Ishikawa (cell line): ENCODE measurements around the gene ANK2.

Source experiments
- CEBPB ChIP-seq: IDR thresholded peaks from 2 replicates; pipeline ENCODE4 v1.6.1; 2012
- CREB1 ChIP-seq: IDR thresholded peaks from 2 replicates; pipeline ENCODE4 v1.6.1; 2012; ENCODE audit warnings: low read depth
- EGR1 ChIP-seq: IDR thresholded peaks from 2 replicates; pipeline ENCODE4 v1.6.1; 2012
- EP300 ChIP-seq: IDR thresholded peaks from 2 replicates; pipeline ENCODE4 v1.6.1; 2012; ENCODE audit warnings: borderline replicate concordance
- FOXM1 ChIP-seq: IDR thresholded peaks from 2 replicates; pipeline ENCODE4 v1.6.1; 2012; ENCODE audit warnings: low read depth, borderline replicate concordance
- NFIC ChIP-seq: IDR thresholded peaks from 2 replicates; pipeline ENCODE4 v1.6.1; 2012
- RAD21 ChIP-seq: IDR thresholded peaks from 2 replicates; pipeline ENCODE4 v1.6.1; 2012; ENCODE audit warnings: low read depth
- TAF1 ChIP-seq: IDR thresholded peaks from 2 replicates; pipeline ENCODE4 v1.6.1; 2012; ENCODE audit warnings: low read depth, mild to moderate bottlenecking
- TCF12 ChIP-seq: IDR thresholded peaks from 2 replicates; pipeline ENCODE4 v1.6.1; 2012; ENCODE audit warnings: low read depth
- TEAD4 ChIP-seq: IDR thresholded peaks from 2 replicates; pipeline ENCODE4 v1.6.1; 2012
- USF1 ChIP-seq: IDR thresholded peaks from 2 replicates; pipeline ENCODE4 v1.6.1; 2012
- YY1 ChIP-seq: IDR thresholded peaks from 2 replicates; pipeline ENCODE4 v1.6.1; 2012; ENCODE audit warnings: low read depth
- ZBTB7A ChIP-seq: IDR thresholded peaks from 2 replicates; pipeline ENCODE4 v1.6.1; 2012; ENCODE audit warnings: low read depth
- TF ChIP-seq, protein P1 (sequence below): IDR thresholded peaks from 2 replicates; pipeline ENCODE4 v1.6.1; 2012; ENCODE audit warnings: low read depth, mild to moderate bottlenecking
- TF ChIP-seq, protein P2 (sequence below): IDR thresholded peaks from 2 replicates; pipeline ENCODE4 v1.6.1; 2012

Gene ANK2

DNA sequence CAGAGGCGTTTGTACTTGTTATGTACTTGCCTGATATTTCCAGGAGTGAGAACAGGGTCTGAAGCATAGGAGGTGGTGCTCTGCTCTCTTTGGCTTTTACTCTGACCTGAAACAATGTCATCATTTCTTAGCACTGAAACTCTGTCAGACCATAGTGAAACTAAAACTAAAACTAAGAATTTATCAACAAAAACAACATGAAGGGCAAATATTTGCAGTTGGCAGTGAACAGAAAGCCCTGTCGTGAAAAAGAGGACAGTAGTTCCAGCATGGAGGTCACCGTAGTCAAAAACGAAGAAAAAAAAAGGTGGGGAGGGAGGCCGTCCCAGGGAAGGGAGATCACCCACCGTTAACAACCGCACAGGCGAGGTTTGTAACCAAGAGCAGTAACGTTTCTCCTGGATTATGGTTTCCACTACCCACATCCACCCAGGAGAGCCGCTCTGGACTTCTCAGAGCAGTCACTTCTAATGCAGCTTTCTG is 97.5 kb downstream of the ANK2 start:
- TF ChIP-seq, protein P1, sequence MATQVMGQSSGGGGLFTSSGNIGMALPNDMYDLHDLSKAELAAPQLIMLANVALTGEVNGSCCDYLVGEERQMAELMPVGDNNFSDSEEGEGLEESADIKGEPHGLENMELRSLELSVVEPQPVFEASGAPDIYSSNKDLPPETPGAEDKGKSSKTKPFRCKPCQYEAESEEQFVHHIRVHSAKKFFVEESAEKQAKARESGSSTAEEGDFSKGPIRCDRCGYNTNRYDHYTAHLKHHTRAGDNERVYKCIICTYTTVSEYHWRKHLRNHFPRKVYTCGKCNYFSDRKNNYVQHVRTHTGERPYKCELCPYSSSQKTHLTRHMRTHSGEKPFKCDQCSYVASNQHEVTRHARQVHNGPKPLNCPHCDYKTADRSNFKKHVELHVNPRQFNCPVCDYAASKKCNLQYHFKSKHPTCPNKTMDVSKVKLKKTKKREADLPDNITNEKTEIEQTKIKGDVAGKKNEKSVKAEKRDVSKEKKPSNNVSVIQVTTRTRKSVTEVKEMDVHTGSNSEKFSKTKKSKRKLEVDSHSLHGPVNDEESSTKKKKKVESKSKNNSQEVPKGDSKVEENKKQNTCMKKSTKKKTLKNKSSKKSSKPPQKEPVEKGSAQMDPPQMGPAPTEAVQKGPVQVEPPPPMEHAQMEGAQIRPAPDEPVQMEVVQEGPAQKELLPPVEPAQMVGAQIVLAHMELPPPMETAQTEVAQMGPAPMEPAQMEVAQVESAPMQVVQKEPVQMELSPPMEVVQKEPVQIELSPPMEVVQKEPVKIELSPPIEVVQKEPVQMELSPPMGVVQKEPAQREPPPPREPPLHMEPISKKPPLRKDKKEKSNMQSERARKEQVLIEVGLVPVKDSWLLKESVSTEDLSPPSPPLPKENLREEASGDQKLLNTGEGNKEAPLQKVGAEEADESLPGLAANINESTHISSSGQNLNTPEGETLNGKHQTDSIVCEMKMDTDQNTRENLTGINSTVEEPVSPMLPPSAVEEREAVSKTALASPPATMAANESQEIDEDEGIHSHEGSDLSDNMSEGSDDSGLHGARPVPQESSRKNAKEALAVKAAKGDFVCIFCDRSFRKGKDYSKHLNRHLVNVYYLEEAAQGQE: no peak
- TF ChIP-seq EP300 (no peak), TAF1 (no peak), TEAD4 (no peak), RAD21 (no peak), FOXM1 (no peak)

DNA sequence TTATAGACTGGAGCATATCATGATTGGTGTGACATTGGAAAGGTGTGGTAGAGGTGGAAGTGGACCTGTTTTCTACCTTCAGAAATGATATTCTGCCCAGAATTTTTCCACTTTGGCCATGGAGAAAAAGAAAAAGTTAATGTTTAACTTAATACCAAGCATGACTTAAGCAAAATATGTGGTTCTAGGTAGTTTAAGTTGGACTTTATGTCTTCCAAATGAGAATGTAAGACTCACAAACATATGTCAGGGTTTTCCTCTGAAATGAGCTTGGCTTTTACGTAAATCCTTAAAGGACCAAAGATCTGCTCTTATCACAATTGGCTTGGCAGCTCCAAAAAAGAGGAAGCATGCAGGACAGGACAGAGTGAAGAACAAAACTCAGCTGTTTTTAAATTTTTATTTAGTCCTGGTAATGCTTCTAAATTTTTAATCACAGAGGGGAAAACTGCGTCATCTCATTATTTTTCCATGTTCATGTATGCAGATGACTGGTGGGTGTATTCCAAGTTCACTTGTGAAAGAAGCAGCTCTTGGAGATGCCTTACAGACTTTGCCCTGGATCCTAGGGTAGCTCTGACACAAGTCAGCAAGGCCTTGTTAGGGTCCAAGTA is 98.2 kb downstream of the ANK2 start:
- TF ChIP-seq NFIC (no peak), TEAD4 (no peak), ZBTB7A (no peak), CREB1 (no peak), TAF1 (no peak), EGR1 (no peak), USF1 (no peak), FOXM1 (no peak), EP300 (no peak), TCF12 (no peak)
- TF ChIP-seq, protein P2, sequence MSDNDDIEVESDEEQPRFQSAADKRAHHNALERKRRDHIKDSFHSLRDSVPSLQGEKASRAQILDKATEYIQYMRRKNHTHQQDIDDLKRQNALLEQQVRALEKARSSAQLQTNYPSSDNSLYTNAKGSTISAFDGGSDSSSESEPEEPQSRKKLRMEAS: no peak
- TF ChIP-seq, protein P1: no peak

- TF ChIP-seq EP300: no peak
Measured at GRCh38 chr4:113148925-113149324, 99.5 kb downstream of the ANK2 start.

- TF ChIP-seq TAF1 (no peak), TEAD4 (no peak), YY1 (no peak), EGR1 (no peak), RAD21 (no peak), CREB1 (no peak), ZBTB7A (no peak), TCF12 (no peak), EP300 (no peak)
- TF ChIP-seq, protein P1: no peak
- TF ChIP-seq, protein P2: no peak
Measured at GRCh38 chr4:113153529-113154101, 104.2 kb downstream of the ANK2 start.

GRCh38 chr4:113154281-113154680 is 104.8 kb downstream of the ANK2 start:
- TF ChIP-seq NFIC: no peak
- TF ChIP-seq USF1: no peak
- TF ChIP-seq, protein P1: no peak
- TF ChIP-seq CEBPB: no peak
- no peak for TF ChIP-seq TCF12
- no peak for TF ChIP-seq RAD21
- TF ChIP-seq TAF1: no peak
- TF ChIP-seq YY1: no peak
- TF ChIP-seq FOXM1: no peak
- TF ChIP-seq, protein P2: no peak
- no peak for TF ChIP-seq EP300
- TF ChIP-seq ZBTB7A: no peak
- TF ChIP-seq EGR1: no peak
